Stimulated activated CD4-positive, alpha-beta T cell treated with anti-CD3 and anti-CD28 coated beads, Interleukin-2, amount 100 ng/mL, for 4 hours (primary cell): ENCODE measurements around the gene SINHCAF.
"Not testable (repeated sequence)": the region's sequence is repeated elsewhere in the genome, so short reads cannot be mapped to it uniquely, and the experiment has no call there.

Source experiments
- DNase-seq: peaks from one replicate; pipeline ENCODE4 v3.0.0-alpha.2; 2020; ENCODE audit warnings: low read depth

Gene SINHCAF

DNA sequence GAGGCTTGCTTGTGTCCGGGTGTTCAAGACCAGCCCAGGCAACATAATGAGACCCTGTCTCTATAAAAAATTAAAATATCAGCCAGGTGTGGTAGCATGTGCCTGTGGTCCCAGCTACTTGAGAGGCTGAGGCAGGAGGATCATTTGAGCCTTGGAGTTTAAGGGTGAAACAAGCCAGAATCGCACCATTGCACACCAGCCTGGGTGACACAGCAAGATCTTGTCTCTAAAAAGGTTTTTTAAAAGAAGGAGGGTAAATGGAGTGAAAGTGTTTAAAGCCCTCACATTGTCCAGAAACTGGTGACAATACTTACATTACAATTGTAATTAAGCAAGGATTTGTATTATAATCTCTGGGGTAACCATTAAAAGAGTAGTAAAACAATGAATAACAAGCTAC, 64.2 kb downstream of the SINHCAF start:
- no peak for DNase-seq

DNA sequence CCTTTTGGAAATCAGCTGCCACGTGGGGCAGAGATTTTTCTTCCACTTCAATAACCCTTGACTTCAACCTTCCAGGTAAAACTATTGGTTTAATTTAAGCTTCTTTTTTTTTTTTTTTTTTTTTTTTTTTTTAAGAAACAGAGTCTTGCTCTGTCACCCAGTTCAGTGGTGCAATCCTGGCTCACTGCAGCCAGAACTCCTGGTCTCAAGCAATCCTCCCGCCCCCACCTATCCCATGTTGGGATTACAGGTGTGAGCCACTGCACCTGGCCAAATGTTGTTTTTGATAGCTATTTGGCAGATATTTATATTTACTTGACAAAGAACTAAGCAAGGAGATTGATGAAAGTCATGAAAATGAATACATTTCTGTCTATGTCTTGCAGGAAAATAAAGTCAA, 65.1 kb downstream of the SINHCAF start:
- no peak for DNase-seq

DNA sequence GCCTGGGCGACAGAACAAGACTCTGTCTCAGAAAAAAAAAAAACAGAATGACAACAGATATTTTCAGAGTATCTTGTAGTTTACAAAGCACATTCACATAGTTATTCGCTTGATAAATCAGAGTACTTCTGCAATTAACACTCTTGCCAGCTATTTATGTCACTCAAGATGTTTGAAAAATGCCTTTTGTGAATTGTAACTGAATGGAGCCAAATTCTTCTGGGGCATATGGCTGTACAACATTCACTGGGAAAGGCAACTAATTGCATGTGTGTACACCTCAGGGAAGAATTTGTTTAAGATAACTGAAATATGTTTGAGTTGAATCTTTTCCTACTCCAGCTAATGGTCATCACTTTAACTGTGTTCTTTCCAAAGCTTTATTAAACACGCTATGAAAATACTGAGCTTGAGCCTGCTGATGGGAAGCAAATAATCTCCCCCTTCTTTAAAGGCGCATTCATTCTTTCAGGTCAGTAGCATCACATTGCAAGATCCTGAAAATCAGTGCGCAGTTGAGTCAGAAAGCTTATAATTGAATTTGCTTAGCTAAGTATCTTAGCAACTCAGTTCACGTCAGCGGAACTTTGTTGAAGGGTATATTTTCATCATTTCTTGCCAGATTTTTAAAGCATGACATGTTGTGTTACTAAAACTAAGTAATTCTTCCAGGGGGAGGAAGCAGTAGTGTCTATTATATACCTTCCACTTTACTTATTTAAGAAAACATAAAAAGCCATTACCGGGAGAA, 66.6 kb downstream of the SINHCAF start:
- no peak for DNase-seq

DNA sequence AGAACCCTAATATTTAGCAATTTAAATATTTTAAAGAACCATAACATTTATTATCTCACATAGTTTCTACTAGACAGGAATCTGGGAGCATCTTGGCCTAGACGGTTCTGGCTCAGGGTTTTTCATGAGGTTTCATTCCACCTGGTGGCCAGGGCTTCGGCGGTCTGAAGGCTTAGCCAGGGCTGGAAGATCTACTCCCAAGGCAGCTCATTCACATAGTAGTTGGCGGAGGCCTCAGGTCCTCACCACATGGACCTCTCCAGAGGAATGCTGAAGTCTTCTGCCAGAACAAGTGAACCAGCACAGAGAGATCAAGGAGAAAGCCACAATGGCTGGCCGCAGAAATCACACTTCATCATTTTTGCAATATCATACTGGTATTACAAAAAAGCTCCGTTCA, 68.2 kb downstream of the SINHCAF start:
- DNase-seq: no peak

DNA sequence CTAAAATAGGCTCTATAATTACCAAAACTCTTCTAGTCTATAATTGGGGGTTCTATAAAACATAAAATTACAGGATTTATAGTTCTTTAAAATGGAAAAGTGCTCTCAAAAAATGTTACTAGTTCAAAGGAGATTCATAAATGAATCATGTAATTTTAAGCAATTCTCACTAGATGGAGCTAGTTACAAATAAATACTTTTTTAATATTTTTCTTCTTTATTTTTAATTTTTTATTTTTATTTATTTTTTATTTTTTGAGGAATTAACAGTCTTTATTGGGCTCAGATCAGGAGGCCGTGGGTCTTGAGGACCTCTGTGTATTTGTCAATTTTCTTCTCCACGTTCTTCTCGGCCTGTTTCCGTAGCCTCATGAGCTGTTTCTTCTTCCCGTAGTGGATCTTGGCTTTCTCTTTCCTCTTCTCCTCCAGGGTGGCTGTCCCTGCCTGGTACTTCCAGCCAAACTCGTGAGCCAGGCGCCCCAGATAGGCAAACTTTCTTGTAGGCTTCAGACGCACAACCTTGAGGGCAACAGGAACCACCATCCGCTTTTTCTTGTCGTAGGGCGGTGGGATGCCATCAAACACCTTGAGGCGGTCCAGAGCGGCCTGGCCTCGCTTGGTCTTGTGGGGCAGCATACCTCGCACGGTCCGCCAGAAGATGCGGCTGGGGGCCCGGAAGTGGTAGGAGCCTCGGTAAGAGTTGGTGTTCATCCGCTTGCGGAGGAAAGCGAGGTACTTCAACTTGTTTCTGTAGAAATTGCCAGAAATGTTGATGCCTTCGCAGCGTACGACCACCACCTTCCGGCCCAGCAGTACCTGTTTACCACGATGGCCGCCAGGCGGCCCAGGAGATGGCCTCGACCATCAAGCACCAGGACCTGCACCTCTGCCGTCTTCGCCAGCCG, 74.0 kb downstream of the SINHCAF start:
- DNase-seq: not testable (repeated sequence)

DNA sequence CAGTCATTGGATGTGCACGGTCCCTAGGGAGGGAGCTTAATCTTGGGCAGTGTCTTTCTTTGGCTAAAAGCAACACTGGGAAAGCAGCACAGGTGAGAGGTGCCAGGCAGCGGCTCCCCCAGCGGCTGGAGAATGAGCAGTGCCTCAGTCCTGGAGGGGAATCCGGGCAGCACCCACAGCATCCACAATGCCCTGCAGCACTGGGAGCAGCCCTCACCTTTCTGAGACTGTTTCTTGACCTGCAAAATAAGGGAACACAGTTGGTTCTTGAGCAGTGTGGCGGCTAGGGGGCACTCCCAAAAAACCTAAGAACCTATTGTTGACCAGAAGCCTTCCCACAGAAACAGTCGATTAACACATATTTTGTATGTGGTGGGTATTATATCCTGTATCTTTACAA, 75.8 kb downstream of the SINHCAF start:
- no peak for DNase-seq

DNA sequence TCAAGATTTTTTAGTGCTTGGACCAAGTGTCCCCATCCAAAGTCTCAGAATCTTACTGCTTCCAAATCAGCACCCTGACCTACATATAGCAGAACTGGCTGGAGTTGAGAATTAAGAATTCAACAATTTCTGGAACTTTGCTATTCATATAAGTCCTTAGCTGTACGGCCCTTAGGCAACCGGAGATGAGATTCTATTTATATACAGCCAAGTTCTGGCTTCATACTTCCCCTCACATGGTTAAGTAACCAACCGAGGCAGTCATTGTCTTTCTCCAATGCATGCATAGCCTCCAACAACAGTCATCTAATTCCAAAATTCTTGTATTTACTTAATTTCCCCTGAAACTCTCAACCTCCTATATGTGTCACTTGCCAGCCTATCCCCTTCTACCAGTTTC, 76.6 kb downstream of the SINHCAF start:
- no peak for DNase-seq

DNA sequence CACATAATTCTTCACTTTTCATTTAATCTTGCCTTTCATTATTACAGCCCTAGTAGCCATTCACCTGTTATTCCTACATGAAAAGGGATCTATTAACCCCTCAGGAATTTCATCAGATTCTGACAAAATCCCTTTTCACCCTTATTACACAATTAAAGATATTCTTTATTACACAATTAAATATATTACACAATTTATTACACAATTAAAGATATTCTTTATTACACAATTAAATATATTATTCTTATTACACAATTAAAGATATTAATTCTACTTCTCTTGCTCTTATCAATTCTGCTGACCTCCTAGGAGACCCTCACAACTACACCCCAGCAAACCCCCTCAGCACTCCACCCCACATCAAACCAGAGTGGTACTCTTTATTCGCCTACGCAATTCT, 77.1 kb downstream of the SINHCAF start:
- no peak for DNase-seq

DNA sequence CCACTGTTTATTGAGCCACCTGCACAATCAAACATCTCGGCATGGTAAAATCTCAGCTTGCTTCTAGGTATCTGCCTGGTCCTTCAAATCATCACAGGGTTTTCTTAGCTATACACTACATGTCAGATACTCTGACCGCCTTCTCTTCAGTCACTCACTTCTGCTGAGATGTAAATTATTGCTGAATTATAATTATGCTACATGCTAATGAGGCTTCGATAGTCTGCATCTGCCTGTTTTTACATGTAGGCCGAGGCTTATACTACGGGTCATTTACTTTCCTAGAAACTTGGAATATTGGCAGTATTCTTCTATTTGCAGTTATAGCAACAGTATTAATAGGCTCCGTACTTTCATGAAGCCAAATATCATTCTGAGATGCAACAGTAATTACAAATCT, 77.6 kb downstream of the SINHCAF start:
- DNase-seq: no peak

DNA sequence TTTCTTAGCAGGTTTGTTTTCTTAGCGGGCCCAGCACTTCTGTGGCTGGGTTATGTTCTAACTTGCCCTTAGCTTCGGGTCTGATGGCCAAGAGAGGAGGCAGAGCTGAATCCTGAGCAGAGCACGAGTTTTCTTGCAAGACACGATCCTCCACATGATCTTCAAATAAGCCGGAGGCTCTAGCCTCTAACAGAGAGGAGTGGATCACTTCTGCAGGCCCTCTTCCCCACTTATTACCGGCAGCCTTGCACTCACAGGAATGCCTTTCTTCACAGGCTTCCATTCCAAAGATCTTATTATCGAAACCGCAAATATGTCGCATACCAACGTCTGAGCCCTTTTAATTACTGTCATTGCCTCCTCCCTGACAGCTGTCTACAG, 79.5 kb downstream of the SINHCAF start:
- no peak for DNase-seq

DNA sequence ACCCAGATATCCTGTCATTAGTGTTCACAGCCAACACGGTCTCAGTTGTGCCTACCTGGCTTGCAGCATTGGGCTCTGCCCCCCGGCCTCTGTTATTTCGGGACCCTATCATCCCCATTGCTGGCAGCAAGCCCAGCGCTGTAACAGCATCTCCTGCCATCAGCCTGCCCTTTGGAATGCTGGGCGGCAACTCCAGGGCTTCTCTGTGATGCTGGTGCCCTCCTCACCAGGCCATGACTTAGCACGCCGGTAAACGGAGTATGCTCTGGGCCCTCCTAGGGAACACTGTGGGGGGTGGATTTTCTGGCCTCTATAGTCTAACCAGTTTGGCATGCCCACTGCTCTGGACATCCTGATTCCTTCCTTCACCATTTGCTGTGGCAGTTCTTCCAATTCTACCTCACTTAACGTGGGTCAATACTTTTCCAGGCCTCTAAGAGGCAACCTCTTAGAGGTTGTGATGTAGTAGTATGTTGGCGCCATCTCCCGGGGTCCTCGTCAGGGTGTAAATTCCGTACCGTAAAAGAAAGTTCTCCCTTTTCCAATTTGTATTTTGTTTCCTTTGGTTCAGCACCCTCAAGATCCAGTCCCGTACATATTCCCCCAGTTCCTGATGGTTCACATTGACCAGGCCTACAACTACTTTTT, 80.0 kb downstream of the SINHCAF start:
- DNase-seq: no peak

DNA sequence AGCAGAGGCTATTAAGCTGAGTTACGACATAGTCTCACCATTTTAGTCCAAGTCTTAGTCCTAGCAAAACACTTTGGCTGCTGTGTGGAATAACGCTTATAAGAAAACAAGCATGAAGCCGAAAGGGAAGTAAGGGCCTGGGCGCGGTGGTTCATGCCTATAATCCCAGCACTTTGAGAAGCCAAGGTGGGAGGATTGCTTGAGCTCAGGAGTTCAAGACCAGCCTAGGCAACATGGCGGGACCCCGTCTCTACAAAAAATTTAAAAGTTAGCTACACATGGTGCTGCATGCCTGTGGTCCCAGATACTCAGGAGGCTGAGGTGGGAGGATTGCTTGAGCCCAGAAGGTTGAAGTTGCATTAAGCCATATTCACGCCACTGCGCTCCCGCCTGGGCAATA, 83.5 kb downstream of the SINHCAF start:
- DNase-seq: not testable (repeated sequence)

DNA sequence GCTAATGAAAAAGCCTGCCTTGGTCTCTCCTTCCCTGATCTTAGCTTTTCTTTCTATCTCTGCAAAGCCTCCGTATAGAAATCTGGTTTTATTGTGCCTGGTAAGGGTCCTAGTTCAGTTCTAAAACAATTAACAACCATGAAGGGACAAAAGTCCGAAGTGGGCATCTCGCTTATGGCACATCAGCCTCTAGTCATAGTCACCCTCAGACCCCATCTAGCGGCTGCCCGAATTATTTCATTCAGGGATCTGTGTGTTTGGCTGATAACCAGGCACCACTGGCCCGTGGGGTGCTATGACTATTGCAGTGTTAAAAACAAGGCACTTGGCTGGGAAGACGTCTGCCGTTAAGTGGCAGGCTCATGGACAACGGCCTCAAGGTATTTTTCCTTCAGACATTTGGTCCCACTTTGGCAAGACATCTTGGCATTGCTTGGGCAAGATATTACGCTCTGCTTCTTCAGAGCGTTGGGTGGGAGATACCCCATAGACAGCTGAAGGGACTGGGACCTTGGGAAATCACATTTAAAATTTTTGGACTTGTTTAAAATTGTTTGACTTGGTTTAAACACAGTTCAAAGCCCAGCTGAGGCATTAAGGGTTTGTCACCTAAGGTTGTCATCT, 87.1 kb downstream of the SINHCAF start:
- peak; percentile 37 for DNase-seq

DNA sequence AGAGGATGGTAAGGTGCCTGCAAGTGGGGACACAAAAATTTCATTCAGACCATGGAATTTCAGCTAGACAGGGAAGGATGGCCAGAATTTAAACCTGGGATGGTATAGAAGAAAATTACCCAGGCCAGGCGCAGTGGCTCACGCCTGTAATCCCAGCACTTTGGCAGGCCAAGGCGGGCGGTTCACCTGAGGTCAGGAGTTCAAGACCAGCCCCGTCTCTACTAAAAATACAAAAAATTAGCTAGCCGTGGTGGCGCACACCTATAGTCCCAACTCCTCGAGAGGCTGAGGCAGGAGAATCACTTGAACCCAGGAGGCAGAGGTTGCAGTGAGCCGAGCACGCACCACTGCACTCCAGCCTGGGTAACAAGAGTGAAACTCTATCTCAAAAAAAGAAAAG, 87.6 kb downstream of the SINHCAF start:
- not testable (repeated sequence) for DNase-seq

DNA sequence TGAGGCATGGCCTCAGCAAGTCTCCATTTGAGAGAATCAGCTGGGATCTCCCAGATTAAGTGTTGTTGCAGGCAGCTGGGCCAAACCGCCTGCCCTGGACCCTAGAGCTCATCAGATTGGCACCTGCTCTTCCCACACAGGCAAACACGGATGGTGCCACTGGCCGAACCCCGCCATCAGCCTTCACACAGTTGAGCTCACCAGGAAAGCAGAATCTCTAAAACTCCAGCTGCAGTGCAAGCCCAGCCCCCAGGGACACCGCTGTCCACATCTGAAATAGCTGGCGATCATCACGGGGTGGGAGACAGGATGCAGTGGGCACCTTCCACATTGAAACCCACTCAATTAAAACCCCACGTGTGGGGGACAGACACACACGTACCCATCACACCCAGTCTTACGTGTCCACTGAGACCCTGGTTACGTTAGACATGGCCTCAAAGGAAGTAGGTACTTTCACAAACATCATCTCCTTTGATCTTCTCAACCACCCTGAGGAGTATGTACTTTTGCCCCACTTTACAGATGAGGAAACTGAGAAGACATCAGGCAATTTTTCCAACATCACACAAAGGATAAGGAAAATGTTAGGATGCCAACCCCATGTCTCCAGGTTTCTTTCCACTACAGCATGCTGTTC, 88.8 kb downstream of the SINHCAF start:
- DNase-seq: no peak

DNA sequence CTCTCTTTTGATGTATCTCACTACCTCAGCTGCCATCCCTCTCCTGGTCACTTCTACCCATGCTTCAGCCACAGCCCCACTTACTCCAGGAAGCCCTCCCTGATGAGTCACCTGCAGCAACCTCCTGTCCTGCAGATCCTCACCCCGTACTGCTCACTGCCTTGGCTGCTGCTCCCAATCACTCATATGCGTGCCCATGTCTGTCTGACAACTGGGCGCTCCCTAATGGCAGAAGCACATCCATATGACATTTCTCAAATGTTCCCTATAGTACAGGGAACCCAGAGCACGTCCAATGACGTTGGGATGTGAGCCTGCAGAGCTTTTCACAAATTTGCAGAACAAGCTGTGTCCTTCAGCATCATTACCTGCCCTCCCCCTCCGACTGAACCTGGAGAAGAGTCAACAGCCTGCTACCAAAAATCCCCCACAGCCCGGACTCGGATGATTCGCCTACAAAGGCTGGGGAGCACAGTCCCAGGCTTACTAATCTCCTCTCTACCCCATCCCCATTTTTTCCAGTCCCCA, 90.0 kb downstream of the SINHCAF start:
- DNase-seq: no peak

DNA sequence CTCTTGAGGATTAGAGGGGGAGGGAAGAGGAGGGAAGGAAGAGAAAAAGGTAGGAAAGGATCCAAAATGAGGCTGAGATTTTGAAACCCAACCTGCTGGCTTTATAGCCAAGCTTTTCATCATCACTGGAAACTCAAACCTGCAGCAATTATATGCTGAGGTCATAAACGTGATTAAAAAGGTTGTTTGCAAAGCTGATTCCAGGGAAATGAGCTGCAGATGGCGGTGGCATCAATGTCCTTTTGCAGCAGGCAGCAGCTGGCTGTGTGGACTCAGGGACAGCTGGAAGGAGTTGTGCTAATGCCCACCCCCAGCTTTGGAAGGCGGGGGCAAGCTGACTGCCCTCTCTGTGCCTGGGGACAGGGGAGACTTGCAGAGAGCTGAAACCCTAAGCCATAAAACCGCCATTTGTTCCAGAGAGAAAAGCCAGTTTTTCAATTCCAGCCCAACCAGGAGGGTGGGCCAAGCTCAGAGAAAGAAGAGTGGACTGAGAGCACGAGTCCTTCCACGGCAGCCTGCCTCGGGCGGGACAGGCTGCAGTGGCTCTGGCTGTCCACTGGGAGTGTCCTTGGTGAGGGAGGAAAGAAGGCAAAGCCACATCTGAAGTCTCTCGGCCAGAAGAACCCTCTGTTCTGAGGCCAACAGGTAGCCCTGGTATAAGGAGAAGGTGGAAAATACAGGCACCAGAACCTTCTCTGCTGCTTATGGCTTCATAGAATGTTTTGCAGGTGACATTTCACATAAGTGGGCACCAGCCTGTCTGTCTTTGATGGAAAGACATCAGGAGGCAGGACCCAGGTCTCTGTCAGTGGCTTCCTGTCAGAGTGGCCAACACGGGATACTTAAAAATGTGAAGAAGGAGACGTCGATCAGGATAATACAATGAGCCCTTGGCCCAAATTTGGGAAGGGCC, 90.7 kb downstream of the SINHCAF start:
- no peak for DNase-seq

DNA sequence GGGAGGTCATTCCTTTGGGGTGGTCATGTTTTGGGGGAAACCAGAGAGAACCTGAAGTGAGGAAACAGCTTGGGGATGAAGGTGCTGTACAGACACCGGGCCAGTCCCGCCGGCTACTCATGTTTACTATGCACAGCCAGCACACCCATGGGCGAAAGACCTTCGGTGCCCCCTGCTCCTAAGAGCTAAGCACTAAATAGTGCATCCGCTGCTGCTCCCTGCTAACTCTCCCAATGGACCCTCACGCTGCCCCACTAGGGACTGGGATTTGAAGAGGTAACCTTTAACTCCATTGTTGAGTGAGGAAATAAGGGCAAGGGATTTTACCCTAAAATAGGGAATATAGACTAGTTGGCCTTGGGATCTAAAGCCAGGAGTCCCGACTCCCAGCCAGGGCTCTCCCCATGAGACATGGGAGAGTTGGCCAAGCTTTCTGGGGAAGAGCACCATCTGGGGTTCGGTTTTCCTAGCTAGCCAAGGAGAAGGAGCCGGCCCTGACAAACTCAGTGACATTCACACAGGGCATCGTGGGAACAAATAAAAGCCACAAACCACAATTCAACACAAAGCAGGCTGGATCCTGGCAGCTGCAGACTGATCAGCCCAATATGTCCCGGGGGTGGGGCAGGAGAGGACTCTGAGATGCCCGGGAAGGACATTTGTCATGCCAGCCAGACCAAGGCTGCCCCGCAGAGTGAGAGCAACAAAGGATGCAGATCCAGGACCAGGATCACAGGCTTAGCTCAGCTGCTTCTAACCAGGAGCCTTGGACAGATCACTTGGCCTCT, 91.7 kb downstream of the SINHCAF start:
- DNase-seq: no peak

DNA sequence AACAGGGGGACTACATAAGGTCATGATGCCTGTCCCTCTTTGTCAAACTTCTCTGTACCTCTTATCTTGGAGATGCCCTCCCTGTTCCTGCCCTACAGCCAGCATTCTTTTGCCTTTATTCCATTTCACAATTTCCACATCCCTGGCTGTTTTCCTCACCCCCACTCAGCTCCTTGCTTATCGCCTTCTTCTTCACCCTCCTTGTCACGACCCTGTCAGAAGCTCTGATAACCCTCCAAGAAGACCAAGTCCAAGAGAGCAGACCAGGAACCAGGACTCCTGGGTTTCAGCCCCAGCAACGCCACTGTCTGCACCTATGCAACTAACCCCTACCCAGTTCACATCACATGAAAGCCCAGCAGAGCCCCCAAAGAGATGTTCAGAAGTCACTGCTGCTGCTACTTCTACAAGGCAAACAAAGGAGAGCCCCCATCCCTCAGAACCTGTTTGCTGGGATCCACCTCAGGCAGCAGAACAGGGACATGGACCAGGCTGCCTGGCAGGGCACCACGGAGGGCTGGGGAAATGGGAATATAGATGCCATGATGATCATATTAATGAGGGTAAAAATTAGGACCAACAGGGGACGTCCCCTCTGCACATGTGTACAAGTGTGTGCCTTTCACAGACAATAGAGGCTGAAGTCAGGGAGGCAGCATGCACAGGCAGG, 92.8 kb downstream of the SINHCAF start:
- no peak for DNase-seq
